SKM-1 (cell line): ENCODE measurements around the gene SLC16A6.
"Not testable (repeated sequence)": the region's sequence is repeated elsewhere in the genome, so short reads cannot be mapped to it uniquely, and the experiment has no call there.

ENCODE experiments used
- DNase-seq: peaks from one replicate; lab custom pipeline; 2025; ENCODE audit not compliant: unreplicated experiment; lab: John Stamatoyannopoulos, UW

SLC16A6 gene

DNA sequence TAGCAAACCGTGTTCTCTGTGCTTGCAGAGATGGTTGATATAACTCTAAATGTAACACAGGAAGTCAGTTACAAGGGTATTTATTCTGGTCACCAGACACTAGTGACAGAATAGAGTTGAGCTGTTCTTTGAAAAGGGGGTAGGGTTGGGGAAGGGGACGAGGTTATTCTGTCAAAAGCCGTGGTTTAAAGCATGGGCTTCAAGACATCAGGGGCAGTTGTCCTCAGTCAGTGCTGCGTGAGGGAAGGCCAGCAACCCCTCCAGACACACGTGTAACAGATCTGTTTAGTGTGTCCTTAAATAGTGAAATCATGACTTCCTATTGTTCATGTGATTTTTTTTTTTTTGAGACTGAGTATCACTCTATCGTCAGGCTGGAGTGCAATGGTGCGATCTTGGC lies 37.5 kb downstream of the SLC16A6 start:
- not testable (repeated sequence) for DNase-seq

- DNase-seq, result no peak
These were observed 41.6 kb downstream of the SLC16A6 start for GRCh38 chr17:68249354-68249765.

DNA sequence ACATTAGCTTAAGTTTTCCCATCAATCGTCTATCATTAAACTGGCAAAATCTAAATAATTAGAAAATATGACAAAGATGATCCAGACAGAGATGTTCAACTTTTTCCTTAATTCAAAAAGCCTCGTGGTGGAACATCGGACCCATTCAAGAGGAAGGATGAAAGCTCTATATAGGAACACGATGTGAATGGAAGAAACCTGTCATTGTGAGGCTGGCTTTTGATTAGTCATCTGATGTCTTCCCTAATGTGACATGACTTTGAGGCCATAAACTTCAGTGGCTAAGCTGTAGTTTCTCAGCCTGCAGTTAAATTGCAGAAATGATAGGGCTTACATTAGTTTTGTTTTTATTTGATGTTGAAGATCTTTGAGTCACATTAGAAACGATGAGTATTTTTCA lies 42.0 kb downstream of the SLC16A6 start:
- no peak for DNase-seq

GRCh38 chr17:68248199-68248825 lies 42.6 kb downstream of the SLC16A6 start:
- no peak for DNase-seq

DNA sequence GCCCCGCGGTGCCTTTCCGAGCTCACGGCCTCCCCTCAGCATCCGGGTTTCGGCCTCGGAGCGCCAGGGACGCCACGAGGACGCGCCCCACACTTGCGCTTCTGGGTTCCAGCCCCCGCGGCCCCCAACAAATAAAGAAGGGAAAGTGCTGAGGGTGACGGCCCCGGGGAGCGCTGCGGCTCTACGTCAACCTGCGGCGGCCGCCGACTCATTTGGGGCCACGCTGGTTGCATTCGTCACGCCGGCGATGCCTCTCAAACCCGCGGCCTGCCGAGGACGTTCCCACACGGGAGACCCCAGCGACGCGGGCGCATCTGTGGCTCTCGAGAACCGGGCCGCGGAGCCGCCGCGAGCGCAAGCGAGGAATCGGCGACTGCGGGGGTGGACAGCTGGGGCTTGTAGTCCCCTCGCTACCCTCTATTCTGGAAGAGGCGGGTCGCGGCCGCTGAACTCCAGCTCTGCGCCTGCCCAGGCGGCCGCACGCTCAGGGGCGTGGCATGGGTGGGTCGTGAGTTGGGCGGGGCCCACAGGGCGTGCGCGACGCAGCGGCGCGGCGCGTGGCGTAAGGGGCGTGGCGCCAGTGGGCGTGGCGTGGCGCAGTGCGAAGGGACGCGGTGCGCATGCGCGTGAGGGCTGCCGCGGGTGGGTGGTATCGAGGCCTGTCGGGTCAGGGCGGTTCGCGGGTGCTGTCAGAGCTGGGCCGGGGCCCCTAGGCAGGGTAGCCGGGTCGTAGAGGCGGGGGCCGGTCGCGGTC lies 43.3 kb downstream of the SLC16A6 start, which contains the start of gene AMZ2:
TSS of gene AMZ2 (plus strand) at position 599 of the 754 bp plus-strand sequence. CDS start 2,145 bp downstream, outside the sequence.
- DNase-seq, result peak; percentile 70

DNA sequence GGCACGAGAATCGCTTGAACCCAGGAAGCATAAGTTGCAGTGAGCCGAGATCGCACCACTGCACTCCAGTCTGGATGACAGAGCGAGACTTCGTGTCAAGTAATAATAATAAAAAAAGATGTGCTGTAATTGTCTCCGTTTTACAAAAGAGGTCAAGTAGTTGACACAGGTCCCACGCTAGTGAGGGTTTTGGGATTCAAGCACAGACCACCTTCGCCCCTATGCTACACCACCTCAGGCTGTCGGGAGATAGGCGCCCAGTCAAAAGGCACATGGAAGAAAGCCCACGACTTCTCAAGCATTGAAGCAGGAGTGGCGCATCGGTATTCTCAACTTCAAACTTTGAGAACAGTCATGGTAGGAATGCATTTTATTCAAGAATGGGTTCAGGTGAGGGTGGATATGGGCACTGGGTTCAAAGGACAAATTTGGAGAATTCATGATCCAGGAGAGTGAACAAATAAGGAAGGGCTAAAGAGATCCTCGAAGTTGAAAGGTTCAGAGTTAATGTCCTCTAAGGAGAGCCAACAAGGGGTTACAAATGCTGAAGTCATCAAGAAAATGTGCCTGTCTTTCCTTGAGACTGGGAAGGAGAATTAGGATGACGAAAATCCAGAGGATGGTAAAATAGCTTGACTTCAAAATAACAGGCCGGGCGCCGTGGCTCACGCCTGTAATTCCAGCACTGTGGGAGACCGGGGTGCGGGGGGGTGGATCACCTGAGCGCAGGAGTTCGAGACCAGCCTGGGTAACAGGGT lies 44.5 kb downstream of the SLC16A6 start:
- DNase-seq, result no peak

GRCh38 chr17:68239632-68240366 lies 51.1 kb downstream of the SLC16A6 start:
- no peak for DNase-seq

DNA sequence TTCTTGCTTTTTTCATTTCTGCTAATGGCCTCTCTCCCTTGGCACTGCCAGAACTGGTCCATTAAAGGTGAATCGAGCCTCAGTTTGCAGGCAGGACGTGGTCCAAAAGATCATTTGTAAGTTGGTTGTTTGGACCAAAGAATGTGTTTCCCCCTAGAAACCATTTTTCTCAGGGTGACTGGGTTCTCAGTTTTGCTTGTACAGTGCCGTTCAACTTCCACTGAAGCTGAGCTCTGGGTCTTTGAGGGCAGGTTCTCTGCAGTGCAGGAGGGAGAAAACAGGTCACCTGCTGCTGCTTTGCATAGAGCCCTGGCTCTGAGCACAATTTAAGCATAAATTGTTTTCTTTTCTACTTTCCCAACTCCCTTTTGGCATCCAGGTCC lies 52.1 kb downstream of the SLC16A6 start:
- DNase-seq, result no peak

GRCh38 chr17:68238164-68238870 lies 52.6 kb downstream of the SLC16A6 start:
- no peak for DNase-seq

DNA sequence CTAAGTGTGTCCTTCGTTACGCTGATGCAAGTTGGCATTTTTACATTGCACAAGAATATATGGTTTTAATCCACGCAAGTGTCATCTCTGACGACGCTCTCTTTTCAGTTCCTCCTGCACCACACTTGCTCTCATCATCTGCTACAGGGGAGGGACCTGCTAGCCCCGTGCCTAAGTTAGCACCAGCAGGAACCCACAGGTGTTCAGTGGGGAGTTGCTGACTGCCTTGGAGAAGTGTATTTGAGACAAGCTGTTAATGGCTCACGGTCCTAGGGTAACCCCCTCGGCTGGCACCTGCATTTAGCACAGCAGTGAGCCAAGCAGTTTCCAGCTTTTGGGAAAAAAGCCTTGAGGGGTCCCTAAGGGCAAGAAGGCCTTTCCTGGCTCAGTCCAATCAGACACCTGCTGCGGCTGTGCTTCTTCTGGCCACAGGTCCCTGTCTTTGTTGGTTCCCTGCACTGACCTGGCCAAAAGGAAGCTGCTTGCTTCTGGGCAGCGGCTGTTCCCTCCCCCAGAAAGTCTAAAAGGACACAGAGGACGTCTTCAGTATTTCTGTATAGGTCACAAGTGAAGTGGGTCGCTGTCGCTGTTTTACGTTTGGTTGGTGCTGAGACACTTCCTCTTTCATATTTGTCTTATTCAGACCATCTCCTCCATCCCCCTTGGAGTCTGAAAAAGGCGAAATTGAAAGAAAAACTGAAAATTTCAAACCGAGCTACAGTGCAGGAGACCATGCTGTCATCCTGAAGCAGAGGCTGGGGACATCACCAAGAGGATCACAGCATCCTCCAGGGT lies 53.4 kb downstream of the SLC16A6 start:
- DNase-seq, result peak; percentile 16

- not testable (repeated sequence) for DNase-seq
These were observed 55.6 kb downstream of the SLC16A6 start for GRCh38 chr17:68235336-68235791.

GRCh38 chr17:68234726-68235335 lies 56.1 kb downstream of the SLC16A6 start:
- not testable (repeated sequence) for DNase-seq

- DNase-seq, result not testable (repeated sequence)
These were observed 58.2 kb downstream of the SLC16A6 start for GRCh38 chr17:68232741-68233140.

- no peak for DNase-seq
These were observed 59.4 kb downstream of the SLC16A6 start for GRCh38 chr17:68231541-68231940.

DNA sequence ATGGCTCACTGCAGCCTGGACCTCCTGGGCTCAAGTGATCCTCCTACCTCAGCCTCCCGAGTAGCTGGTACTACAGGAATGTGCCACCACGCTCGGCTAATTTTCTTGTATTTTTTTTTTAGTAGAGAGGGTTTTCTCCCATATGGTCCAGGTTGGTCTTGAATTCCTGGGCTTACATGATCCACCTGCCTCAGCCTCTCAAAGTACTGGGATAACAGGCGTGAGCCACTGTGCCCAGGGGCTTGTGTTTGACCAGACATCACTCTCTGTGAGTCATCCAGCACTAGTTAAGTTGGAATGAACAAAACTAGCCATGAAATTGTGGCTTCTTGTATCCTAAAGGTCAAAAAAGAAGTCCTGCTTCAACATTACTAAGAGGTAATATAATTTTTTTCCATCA lies 59.8 kb downstream of the SLC16A6 start:
- DNase-seq, result not testable (repeated sequence)

GRCh38 chr17:68229619-68230018 lies 61.3 kb downstream of the SLC16A6 start:
- no peak for DNase-seq

- no peak for DNase-seq
These were observed 61.9 kb downstream of the SLC16A6 start for GRCh38 chr17:68228817-68229570.

GRCh38 chr17:68228039-68228680 lies 62.8 kb downstream of the SLC16A6 start:
- DNase-seq, result not testable (repeated sequence)
